ENCODE data around the gene OR9A4. TPM values are rescaled to one million over a fixed set of nuclear protein-coding genes. Genes with fewer than 3 reads are reported as not detected.
"Not testable (repeated sequence)": the region's sequence is repeated elsewhere in the genome, so short reads cannot be mapped to it uniquely, and the experiment has no call there.

Gene OR9A4, protein sequence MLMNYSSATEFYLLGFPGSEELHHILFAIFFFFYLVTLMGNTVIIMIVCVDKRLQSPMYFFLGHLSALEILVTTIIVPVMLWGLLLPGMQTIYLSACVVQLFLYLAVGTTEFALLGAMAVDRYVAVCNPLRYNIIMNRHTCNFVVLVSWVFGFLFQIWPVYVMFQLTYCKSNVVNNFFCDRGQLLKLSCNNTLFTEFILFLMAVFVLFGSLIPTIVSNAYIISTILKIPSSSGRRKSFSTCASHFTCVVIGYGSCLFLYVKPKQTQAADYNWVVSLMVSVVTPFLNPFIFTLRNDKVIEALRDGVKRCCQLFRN
- total RNA-seq, result not detected

DNA sequence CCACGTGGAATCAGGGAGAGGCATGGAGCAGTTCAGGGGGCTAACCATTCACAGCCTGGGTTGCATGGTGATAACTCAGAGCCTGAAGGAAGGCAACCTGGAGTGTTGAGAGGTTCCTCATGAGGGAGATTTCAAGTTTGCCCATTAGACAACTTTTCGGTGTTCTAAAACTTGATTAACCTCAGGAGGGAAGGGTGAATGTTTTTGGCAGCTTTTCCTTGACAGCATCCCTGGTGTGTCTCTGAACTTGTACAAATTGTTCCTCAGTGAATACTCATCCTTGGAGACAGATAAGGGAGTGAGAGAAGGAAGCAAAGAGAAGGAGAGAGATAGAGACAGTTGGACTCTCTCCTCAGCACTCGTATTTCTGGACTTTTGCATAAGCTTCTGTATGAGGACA lies at the start of gene OR9A4:
TSS of gene OR9A4 (plus strand) at position 301 of the 400 bp plus-strand sequence. CDS start 2,477 bp downstream, outside the sequence.
- Mint-ChIP-seq H3K36me3 (ENCODE audit: low read depth) (no peaks in the 10 kb centered on the region), H3K27ac (no peak within 1 kb of the TSS), H3K9me3 (no peaks in the 10 kb centered on the region), H3K4me3 (no peak within 1 kb of the TSS), H3K27me3 (no peaks in the 10 kb centered on the region), H3K4me1 (no peaks in the 10 kb centered on the region)
- ChIA-PET POLR2A (no interaction called here), CTCF (no interaction called here)
- DNase-seq, result no peak

- Mint-ChIP-seq H3K4me3 (no peak overlapping the region), H3K4me1 (no peaks in the 10 kb centered on the region), H3K27ac (no peak overlapping the region), H3K36me3 (ENCODE audit: low read depth) (no peaks in the 10 kb centered on the region), H3K9me3 (no peaks in the 10 kb centered on the region), H3K27me3 (peaks cover 5% of the 10 kb centered on the region)
- DNase-seq, result no peak
- ChIA-PET POLR2A (no interaction called here), CTCF (no interaction called here)
Measured at GRCh38 chr7:141866974-141867373, 49.2 kb upstream of the OR9A4 start.

- Mint-ChIP-seq H3K4me1 (no peaks in the 10 kb centered on the region), H3K4me3 (no peak overlapping the region), H3K36me3 (ENCODE audit: low read depth) (no peaks in the 10 kb centered on the region), H3K27ac (no peak overlapping the region), H3K9me3 (no peaks in the 10 kb centered on the region), H3K27me3 (peaks cover 5% of the 10 kb centered on the region)
- ChIA-PET CTCF (no interaction called here), POLR2A (no interaction called here)
- no peak for DNase-seq
Measured at GRCh38 chr7:141872931-141873330, 43.3 kb upstream of the OR9A4 start.

- H3K9me3 Mint-ChIP-seq, result no peaks in the 10 kb centered on the region
- H3K27me3 Mint-ChIP-seq, result no peaks in the 10 kb centered on the region
Measured at GRCh38 chr7:141874787-141875186, 41.4 kb upstream of the OR9A4 start.

GRCh38 chr7:141875453-141875852 lies 40.7 kb upstream of the OR9A4 start:
- H3K27me3 Mint-ChIP-seq, result no peaks in the 10 kb centered on the region
- DNase-seq, result no peak
- CTCF ChIA-PET, result no interaction called here
- no peak overlapping the region for H3K27ac Mint-ChIP-seq
- no peak overlapping the region for H3K4me3 Mint-ChIP-seq
- H3K4me1 Mint-ChIP-seq, result no peaks in the 10 kb centered on the region
- no peaks in the 10 kb centered on the region for H3K9me3 Mint-ChIP-seq
- no peaks in the 10 kb centered on the region for H3K36me3 Mint-ChIP-seq (ENCODE audit: low read depth)
- POLR2A ChIA-PET, result no interaction called here

More at GRCh38 chr7:141874787-141875186, 41.4 kb upstream of the OR9A4 start:
- Mint-ChIP-seq H3K27ac (no peak overlapping the region), H3K36me3 (ENCODE audit: low read depth) (no peaks in the 10 kb centered on the region), H3K4me1 (no peaks in the 10 kb centered on the region), H3K4me3 (no peak overlapping the region)
- DNase-seq, result no peak
- POLR2A ChIA-PET, result no interaction called here
- CTCF ChIA-PET, result no interaction called here

GRCh38 chr7:141876371-141876770 lies 39.8 kb upstream of the OR9A4 start:
- Mint-ChIP-seq H3K4me3 (no peak overlapping the region), H3K27ac (no peak overlapping the region), H3K36me3 (ENCODE audit: low read depth) (no peaks in the 10 kb centered on the region), H3K27me3 (no peaks in the 10 kb centered on the region), H3K4me1 (no peaks in the 10 kb centered on the region), H3K9me3 (no peaks in the 10 kb centered on the region)
- POLR2A ChIA-PET, result no interaction called here
- no peak for DNase-seq
- CTCF ChIA-PET, result no interaction called here

DNA sequence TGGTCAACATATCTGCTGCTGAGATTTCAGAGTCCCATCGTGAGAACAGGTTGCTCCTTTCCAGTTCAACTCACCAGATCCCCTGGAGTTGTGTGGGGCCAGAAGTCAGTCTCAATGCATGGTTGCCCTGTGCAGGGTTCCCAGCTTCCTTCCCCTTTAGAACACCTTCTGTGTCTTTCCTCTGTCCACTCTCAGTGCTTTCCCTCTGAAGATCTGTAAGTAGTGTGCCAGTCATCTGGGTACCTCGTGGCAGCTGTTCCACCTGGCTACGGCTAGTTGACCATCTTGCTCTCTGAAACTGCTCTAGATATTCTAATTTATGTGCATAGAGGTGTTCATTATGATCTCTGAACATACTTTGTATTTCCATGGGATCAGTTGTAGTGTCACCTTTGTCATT lies 38.8 kb upstream of the OR9A4 start:
- Mint-ChIP-seq H3K4me3 (no peak overlapping the region), H3K27me3 (no peaks in the 10 kb centered on the region), H3K9me3 (no peaks in the 10 kb centered on the region), H3K4me1 (no peaks in the 10 kb centered on the region), H3K36me3 (ENCODE audit: low read depth) (no peaks in the 10 kb centered on the region), H3K27ac (no peak overlapping the region)
- POLR2A ChIA-PET, result no interaction called here
- CTCF ChIA-PET, result no interaction called here
- no peak for DNase-seq

DNA sequence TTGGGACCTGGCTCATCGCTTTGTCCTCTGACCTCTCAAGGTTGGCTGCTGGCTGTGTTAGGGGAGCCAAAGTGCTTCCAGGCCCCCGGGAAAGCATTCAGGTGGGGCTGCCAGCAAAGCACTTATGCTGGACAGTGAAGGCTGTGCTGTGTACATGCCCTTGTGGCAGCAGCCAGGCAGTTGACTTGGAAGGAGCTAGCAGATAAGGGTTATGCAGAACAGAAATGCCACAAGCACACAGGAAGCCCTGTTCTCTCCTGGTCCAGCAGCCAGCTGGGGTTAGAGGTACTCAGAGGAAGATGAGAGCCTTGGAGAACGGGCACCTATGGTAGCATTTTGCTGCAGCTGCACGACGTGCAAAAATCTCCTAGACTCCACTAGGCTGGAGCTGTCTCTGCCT lies 35.2 kb upstream of the OR9A4 start:
- Mint-ChIP-seq H3K27me3 (no peaks in the 10 kb centered on the region), H3K36me3 (ENCODE audit: low read depth) (no peaks in the 10 kb centered on the region), H3K4me1 (no peaks in the 10 kb centered on the region), H3K9me3 (peaks cover 3% of the 10 kb centered on the region), H3K27ac (no peak overlapping the region), H3K4me3 (no peak overlapping the region)
- CTCF ChIA-PET, result no interaction called here
- DNase-seq, result no peak
- POLR2A ChIA-PET, result no interaction called here

DNA sequence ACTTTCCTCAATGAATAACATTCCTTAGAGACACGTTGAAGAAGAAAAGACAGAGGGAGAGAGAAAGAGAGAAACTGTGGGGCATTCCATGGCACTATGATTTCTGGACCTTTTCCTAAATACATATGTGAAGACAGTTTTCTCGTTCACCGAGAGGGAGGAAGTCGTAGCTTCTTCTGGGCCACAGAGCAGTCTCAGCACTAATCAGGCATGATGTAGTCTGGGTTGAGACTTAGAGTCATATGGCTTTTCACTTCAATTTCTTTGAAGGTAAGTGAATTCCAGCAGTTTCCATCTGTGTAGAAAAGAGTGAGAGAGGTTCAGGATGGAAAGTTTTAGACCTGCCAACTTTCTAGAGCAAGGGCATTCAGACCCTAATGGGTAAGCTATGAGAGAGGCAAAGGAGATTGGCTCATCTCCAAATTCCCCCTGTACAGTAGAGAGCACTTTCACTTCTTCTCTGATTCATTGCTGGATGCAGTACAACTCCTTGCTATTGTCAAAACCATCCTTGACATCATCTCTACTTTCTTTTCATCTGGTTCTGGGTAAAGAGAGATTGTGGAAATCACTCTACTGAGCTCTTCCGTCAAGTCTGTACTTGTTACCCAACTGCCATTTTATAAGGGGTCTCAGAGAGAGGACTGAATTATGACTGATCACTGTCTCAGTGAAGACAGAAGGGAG lies 31.5 kb upstream of the OR9A4 start:
- Mint-ChIP-seq H3K27me3 (no peaks in the 10 kb centered on the region), H3K36me3 (ENCODE audit: low read depth) (no peaks in the 10 kb centered on the region), H3K27ac (no peak overlapping the region), H3K4me3 (no peak overlapping the region), H3K9me3 (peaks cover 3% of the 10 kb centered on the region), H3K4me1 (no peaks in the 10 kb centered on the region)
- CTCF ChIA-PET, result no interaction called here
- DNase-seq, result no peak
- POLR2A ChIA-PET, result no interaction called here

DNA sequence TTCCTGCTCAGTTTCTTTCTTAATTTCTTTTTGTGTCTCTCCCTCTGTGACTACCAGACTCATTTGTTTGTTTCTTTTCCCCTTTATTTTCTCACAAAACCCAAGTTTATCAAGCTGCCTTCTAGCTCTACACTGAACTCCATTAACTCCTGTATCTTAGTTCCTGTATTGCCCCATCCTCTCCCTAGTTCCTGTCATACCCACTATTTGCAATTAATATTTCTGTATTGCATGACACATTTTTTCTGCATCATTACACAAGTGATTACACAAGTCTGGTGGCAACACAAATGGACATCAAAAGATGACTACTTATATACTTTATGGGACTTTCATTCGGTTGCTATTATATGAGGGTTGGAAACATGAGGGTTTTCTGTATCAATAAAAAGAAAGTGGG lies 26.9 kb upstream of the OR9A4 start:
- H3K4me1 Mint-ChIP-seq, result no peaks in the 10 kb centered on the region
- no peak overlapping the region for H3K27ac Mint-ChIP-seq
- H3K9me3 Mint-ChIP-seq, result peaks cover 3% of the 10 kb centered on the region
- no peak for DNase-seq
- no peaks in the 10 kb centered on the region for H3K36me3 Mint-ChIP-seq (ENCODE audit: low read depth)
- no peaks in the 10 kb centered on the region for H3K27me3 Mint-ChIP-seq
- H3K4me3 Mint-ChIP-seq, result no peak overlapping the region
- ChIA-PET CTCF (no interaction called here), POLR2A (no interaction called here)

- Mint-ChIP-seq H3K4me3 (no peak overlapping the region), H3K27me3 (no peaks in the 10 kb centered on the region), H3K27ac (no peak overlapping the region), H3K9me3 (no peaks in the 10 kb centered on the region), H3K4me1 (no peaks in the 10 kb centered on the region), H3K36me3 (ENCODE audit: low read depth) (no peaks in the 10 kb centered on the region)
- ChIA-PET CTCF (no interaction called here), POLR2A (no interaction called here)
- DNase-seq, result no peak
Measured at GRCh38 chr7:141891336-141891735, 24.9 kb upstream of the OR9A4 start.

GRCh38 chr7:141899366-141899765 lies 16.8 kb upstream of the OR9A4 start:
- H3K9me3 Mint-ChIP-seq; H3K4me3 Mint-ChIP-seq; H3K36me3 Mint-ChIP-seq (ENCODE audit: low read depth); CTCF ChIA-PET; DNase-seq; POLR2A ChIA-PET; H3K27me3 Mint-ChIP-seq; H3K27ac Mint-ChIP-seq; H3K4me1 Mint-ChIP-seq: not testable (repeated sequence)

DNA sequence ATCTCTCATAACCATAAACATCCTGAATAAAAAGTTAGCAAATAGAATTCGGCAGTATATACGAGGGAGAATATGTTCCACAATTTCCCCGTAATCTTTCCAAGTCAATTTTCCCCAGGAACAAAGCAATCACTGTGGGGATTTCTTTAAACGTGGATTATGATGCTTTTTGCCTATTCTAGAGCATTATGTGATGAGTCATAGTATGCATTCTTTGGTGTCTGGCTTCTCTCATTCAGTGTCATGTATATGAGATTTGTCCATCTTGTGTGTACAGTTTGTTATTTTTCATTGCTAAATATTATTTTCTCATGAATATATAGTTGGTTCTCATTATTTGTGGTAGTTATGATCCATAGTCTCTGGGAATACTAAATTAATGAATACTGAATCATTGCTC lies 9.9 kb upstream of the OR9A4 start:
- Mint-ChIP-seq H3K4me3 (no peak overlapping the region), H3K4me1 (no peaks in the 10 kb centered on the region), H3K27ac (no peak overlapping the region), H3K36me3 (ENCODE audit: low read depth) (no peaks in the 10 kb centered on the region), H3K9me3 (no peaks in the 10 kb centered on the region), H3K27me3 (peaks cover 6% of the 10 kb centered on the region)
- ChIA-PET POLR2A (no interaction called here), CTCF (no interaction called here)
- DNase-seq, result no peak

GRCh38 chr7:141911391-141911790 lies 4.8 kb upstream of the OR9A4 start:
- Mint-ChIP-seq H3K27ac (no peak overlapping the region), H3K4me3 (no peak overlapping the region), H3K9me3 (no peaks in the 10 kb centered on the region), H3K27me3 (peaks cover 4% of the 10 kb centered on the region), H3K4me1 (no peaks in the 10 kb centered on the region), H3K36me3 (ENCODE audit: low read depth) (no peaks in the 10 kb centered on the region)
- DNase-seq, result no peak
- POLR2A ChIA-PET, result no interaction called here
- CTCF ChIA-PET, result no interaction called here
